Measurements from ENCODE around the gene SLC44A5.

The SLC44A5 gene

GRCh38 chr1:75170981-75171380 is 439.9 kb downstream of the SLC44A5 start:
- no peak for DNase-seq

DNA sequence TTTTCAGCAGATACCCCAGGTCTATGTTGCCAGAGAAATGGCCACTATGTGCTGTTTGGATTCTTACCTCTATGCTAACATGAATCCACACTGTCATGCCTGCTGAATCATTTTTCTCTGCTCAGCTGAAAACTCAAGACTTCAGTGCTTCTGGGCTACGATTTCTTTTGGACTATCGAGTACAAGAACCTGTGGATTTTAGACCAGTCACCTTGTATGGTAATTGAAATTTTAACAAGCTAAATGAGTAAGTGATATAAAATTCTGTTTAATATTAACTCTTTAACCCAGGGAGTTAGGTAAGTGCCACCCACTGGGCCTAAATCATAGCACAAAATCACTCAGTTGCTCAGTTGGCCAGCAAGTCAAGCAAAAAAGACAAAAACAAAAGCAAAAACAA is 440.9 kb downstream of the SLC44A5 start:
- no peak for DNase-seq

DNA sequence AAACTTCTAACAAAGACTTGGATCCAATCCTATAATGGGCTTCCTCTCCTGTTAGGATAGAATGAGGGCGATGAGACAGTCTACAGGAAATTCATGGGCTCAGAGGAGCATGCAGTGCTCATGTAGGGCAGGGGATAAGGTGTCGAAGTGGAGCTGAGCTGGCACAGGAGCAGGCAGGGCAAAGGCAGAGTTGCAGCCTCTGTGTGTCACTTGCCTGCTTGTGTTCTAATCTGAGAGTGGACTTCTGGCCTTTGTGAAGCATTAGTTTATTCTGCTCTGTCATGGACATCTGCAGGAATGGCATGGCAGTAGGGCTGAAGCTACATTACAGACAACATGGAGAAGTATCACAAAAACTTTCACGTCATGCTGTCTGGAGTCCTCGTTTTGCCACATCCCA is 444.1 kb downstream of the SLC44A5 start:
- DNase-seq, result no peak

DNA sequence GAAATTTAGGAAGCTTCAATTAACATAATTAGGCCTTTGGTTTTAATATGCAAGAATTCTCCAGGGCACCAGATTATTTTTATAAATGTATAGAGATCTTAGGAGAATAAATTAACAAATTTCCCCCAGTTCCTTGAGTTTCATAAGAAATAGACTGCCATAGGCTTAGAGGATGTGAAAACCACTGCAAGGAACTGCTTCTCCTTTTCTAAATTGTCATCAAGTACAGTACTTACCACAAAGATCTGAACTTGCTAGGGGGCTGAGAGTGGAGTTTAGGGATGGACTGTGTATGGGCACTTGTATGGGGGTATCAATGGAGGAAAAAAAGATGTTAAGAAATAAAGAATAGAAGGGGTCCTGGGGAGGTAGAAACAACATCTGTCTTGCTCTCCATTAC is 445.6 kb downstream of the SLC44A5 start:
- DNase-seq, result no peak

- DNase-seq, result no peak
Observed at GRCh38 chr1:75159154-75159553, 451.8 kb downstream of the SLC44A5 start.
